Measurements from ENCODE around the gene EPHA4.

The EPHA4 gene

DNA sequence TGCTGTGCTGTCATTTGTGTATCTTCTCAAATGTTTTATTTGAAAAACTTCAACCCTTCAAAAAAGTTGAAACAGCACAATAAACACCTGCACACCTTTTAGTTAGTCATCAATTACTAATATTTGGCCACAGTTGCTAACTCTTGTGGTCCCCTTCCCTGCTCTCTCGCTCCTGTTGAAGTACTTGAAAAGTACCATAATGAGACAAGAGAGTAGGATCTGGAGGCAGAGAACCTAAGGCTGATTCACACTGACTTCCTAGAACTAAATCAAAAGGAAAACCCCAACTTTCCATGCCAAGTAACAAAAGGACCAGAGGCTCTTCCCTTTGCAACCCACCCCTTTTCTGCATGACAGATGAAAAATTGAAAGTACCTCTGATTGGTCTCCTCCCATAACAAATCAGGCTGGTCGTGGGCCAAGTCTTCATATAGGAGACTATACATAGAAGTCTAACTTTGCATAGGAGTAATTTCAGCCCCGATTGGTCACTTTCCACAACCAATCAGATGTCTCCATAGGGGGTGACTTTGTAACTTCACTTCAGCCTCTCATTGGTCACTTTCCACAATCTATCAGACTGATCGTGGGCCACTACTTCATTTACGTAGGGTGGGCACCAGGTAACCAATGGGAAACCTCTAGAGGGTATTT, 179.7 kb downstream of the EPHA4 start:
- DNase-seq (ENCODE audit: low spot score): no peak

DNA sequence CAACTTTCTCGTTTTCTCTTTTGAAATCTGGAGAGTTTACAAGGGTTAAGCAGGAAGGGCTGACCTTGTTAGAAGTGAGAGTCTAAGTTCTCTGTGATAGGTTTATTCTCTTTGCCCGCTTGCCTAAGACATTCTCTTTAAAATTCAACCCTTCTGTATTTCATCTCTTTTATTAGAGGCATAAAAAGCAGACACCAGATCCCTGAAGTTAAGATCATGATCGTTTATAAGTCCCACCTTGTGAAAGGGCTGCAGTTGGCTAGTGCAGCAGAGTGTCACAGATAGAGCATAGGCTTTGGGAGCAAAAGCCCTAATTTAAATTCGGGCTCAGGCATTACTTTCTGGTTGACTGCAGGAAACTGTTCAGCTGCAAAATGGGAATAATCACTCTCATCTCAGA, 181.2 kb downstream of the EPHA4 start:
- no peak for DNase-seq (ENCODE audit: low spot score)

DNA sequence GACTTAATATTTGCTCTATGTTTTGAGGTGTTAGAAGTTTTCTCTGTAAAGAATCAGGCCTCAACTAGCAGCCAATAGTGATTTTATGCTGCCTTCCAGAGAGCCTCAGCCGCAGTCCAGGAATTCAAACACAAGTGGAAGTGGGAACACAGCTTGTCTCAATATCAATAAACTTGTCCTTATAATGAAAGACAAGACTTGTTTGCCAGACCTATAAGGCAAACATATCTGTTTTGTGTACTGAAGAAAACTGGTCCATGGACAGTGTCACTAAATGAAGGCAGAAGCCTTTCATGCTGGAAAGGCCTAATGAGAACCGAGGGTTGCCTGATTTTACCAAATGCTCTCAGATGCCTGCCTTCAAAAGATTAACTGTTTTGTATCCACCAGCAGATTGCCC, 182.2 kb downstream of the EPHA4 start:
- no peak for DNase-seq (ENCODE audit: low spot score)

DNA sequence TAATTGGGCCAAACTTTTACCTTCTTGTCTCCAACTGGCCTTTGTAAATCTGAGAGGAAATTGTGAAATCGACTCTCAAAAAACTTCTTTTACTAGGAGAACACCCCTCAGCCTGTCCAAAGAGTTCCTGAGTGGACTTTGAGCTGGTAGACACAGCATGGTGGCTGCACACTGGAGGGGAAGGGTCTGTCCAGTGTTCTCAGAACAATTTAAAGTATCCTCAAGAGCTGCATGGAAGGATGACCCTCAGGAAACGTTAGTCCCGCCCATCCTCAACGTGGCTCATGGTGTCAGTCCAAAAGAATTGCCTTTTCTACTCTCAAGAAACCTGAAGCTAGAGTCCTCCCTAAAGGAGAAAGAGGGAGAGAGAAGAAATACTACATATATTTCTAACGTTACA, 182.7 kb downstream of the EPHA4 start:
- no peak for DNase-seq (ENCODE audit: low spot score)

DNA sequence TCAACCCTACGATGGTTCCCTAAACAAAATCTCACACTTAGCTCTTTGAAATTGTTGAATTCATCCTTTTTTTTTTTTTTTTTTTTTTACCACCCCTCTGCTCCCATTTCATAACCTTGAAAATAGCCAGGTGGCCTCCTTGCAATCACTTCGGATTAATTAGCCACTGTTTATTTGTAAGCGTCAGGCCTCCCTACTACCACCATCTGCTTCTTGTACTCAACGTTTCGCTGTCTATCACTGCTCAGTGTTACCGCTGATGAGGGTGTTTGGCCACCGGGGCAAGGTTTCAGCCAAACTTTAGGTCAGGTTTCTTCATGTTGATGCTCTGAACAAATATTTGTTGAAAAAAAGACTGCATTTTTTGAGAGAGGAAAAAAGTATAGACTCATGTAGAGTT, 183.2 kb downstream of the EPHA4 start:
- DNase-seq (ENCODE audit: low spot score): no peak

DNA sequence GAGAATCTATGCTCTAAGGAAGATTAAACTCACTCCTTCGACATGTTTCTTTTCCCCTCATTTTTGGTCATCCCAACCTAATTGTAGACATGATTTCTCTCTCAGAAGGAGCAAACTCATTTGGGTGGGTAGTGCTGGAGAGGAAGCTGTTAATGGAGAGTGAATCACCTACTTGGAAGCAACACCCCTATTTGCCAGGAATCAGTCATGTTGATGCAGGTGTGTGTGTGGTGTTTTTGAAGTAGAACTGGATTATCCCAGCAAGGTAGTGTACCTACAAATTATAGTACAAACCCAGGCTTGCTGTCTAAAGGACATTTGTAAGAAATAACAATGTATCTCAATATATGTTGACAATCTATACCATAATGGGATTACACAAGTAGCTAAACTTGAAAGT, 186.4 kb downstream of the EPHA4 start:
- DNase-seq (ENCODE audit: low spot score): no peak

DNA sequence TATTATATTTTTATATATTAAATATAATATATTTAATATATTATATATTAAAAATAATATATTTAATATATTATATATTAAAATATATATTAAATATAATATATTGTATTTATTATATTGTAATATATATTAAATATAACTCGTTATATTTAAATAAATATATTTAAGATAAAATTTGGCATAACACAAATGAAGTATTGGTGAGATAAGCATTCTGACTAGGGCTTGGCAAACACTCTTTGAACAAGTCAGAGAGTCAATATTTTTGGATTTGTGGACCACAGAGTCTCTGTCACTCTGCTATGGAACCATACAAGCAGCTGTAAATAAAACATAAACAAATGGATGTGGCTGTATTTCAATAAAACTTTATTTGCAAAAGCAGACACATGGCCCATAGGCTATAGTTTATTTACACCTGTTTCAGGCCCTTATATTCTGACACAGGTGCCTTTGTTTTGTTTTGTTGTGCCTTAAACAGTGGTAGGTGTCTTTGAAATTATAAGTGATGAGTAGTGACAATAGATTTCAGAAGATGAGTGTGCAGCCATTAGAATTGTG, 190.1 kb downstream of the EPHA4 start:
- no peak for DNase-seq (ENCODE audit: low spot score)

DNA sequence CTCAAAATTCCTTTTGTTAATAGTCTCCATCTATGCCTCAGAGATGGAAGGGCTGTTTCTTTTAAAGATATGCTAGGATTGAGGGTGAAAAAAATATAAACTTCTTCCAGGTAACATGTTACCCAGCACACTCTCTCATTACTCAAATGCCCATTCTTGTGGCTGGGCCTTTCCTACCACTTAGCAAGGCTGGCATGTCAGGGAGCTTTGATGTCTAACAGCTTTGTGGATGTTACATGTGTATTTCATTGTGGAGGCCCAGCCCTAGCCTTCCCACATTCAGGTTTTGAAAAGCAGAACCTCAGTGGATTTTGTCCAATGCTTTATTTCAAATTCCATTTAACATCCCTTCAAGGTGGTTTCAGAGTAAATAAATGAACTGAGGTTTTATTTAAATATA, 191.4 kb downstream of the EPHA4 start:
- no peak for DNase-seq (ENCODE audit: low spot score)

DNA sequence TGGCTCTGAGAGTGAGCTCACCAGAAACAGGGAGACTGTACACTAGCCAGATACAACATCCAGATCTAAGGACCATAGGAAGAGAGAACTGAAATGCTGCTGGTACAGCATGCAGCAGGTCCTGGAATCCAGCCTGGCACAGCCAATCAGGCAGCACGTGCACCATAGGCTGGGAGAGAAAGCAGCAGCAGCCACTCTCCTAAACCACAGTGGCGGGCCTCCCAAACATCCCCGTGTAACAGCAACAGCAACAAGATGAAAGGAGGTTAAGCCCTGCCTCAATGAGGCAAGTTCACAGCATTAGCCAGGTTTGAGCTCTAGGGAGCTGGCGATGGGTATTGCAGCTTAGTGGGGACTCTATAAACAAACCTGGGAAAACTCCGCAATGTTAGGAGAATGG, 192.0 kb downstream of the EPHA4 start:
- DNase-seq (ENCODE audit: low spot score): no peak

DNA sequence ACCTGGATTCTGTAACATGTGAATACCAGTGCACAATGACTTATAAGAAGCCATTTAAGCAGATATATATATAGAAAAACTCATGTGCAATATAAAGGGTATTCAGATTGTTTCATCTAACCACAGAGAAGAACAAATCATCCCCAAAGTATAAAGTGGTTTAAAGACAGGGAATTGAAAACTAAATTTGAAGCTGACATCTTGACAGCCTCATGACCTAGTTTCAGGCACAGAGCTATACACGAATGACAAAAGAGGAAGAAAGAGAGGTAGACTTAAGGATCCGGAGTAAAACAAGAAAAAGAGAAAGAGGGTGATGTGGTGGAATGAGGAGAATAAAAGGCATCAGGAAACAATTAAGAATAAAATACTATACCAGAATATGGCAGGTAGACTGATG, 194.5 kb downstream of the EPHA4 start:
- no peak for DNase-seq (ENCODE audit: low spot score)

DNA sequence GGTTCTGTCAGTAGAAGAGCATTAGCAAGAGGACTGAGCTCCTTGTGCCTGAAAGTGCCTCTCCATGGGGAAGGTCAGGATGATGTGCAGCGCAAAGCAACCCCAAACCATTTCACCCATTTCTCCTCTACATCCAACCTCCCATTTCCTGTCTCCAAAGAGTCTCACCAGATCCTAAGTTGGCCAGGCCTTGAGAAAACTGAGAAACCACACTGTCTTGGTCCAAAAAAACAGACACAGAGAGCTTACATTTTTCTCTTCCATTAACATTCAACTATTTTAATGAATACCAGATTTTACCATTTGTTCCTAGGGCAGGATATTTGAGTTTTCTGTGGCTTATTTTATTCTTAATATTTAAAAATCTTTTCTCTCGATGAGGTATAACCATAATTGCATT, 195.0 kb downstream of the EPHA4 start:
- no peak for DNase-seq (ENCODE audit: low spot score)

DNA sequence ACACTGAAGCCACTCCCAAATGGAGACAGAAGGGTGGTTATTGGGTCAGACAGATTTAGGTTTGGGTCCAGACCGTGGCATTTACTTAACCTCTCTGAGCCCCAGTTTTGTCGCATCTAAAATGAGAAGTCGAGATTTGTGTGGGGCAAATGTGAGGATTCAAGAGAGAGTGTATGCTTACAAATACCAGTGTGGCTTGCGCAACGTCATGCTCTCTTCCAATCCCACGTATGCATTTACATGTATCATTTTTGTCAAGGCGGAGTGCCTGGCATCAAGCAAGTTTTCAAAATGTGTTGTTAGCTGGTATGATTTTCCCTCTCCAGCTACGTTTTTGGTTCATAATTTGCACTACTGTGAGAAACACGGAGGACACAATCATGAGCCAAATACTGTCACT, 197.9 kb downstream of the EPHA4 start:
- no peak for DNase-seq (ENCODE audit: low spot score)

DNA sequence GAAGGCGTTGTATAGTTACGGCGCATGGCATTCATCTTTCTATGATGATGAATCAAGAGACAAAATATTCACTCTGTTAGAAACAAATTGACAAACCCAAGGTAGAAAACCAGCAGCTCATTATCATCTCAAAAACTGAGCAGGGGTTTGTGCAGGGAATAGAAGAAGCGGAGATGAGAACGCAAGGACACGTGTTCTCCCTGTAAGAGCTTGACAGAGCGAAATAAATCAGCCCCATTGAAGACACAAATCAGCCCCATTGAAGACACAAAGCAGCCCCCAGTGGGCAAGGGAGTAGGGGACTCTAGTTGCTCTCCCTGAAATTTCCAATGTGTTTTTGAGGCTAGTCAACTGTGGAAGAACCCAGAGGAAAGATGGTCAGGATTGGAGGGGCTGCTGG, 199.2 kb downstream of the EPHA4 start:
- no peak for DNase-seq (ENCODE audit: low spot score)

DNA sequence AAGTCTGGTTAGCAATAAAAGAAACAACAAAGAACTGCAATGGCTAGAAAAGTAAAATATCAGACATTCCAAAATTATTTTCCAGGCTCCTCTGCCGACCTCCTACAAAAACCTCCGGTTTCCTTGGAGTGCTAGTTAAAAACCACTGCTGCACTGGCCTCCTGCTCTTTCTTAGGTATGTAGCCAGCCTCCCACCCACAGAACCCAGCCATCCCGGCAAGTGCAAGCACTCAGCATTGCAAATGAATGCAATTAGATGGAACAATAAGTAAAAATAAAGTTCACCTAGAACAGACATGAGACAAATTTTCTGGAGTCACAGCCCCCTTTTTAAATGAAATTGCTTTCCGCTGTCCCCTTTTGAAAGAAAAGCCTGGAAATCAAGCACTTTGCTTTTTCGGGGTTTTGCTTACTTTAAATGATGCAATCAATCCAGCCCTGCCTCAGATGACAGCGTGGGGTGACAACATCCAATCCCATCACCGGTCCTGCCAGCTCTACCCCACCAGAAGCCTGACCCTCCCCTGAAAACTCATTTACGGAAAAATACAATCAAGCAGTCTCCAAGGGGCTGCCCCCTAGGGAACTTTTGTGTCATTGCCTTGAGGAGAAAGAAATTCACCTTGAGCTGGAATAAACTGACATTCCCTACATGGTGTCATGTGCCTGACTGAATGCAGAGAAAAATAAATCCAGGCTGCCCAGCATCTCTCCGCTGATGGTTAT, 199.8 kb downstream of the EPHA4 start:
- no peak for DNase-seq (ENCODE audit: low spot score)

DNA sequence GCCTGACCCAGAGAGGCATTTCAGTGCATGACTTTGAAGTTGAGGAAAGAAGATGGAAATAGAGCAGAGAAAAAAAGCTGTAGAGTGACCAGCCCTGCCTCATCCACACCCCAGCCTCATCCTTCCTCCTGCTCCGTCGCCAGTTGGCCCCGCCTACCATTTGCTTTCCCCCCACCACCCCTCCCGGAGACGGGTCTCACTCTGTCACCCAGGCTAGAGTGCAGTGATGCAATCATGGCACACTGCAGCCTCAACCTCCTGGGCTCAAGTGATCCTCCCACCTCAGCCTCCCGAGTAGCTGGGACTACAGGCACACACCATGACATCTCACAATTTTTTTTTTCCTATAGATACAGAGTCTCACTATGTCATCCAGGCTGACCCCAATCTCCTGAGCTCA, 200.8 kb downstream of the EPHA4 start:
- DNase-seq (ENCODE audit: low spot score): no peak

DNA sequence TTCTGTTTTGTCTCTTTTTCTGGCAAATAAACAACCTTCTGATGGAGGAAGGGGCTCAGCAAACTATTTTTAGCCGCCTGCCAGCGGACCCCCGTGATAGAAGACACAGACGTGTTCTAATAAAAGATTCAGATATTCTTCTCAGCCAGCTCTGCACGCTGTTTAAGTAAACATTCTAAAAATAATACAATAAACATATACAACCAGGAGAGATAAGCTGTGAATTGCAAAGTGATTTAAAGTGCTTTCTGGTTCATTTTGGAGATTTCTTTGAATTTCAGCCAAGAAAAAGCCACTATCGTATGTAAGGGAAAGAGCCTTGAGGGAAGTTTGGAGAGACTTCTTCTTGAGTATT, 201.3 kb downstream of the EPHA4 start:
- no peak for DNase-seq (ENCODE audit: low spot score)

DNA sequence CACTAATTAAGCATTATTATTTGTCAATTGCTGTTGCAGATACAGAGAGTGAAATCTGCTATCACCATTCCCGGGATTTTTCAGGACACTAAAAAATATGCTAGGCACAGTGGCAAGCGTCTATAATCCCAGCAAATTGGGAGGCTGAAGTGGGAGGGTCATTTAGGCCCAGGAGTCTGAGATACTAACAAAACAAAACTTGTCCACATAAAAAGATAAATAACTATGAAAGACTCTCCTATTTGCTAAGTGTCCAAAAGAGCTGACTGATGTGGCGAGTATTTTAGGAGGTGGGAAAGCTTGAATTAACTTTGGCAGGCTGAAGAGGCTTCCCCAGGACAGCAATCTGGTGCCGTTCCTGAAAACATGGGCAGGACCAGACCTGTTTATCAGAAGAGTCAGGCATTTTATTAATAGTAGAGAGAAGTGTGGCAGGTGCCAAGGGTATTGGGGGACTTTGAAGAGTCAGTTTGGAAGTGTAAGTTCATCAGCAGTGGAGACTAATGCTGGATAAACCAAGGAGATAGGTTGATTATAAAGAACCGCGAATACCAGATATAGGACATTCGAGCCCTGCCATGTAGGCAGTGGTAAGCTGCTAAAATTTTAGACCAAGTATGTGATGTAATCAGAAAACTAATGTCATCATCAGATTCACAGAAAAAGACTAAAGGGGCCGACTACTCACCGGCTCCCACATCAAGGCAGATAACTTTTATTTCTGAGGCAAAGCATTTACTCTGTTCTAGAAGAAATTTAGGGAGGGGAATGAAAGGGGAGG, 201.8 kb downstream of the EPHA4 start:
- no peak for DNase-seq (ENCODE audit: low spot score)
